Panc1 (cell line): Measurements from ENCODE around the gene SLCO3A1. TPM values are rescaled to one million over a fixed set of nuclear protein-coding genes. Genes with fewer than 3 reads are reported as not detected.

Source experiments
- ATAC-seq: fragments of 200-7000 bp; cut with Tn5 transposase; 2 replicates; pipeline ENCODE4 v1.9.1; 2020; ENCODE audit warnings: mild to moderate bottlenecking, moderate library complexity
- BruUV-seq: library from RNA; stranded (reverse); fragments of 400-500 nt; replicated peaks from 2 replicates; lab custom pipeline; 2021; lab: Mats Ljungman, UMichigan
- CTCF ChIA-PET: fragments of 300-600 bp; sonication (Branson Sonifier 250); formaldehyde crosslinking; loops from one replicate; lab custom pipeline; 2022; ENCODE audit warnings: antibody characterized with exemption; lab: Charles Lee
- POLR2A ChIA-PET: fragments of 300-600 bp; sonication (Branson Sonifier 250); formaldehyde crosslinking; loops from one replicate; lab custom pipeline; 2022; ENCODE audit warnings: antibody characterized with exemption; lab: Charles Lee
- DNase-seq: peaks from one replicate; pipeline ENCODE4 v3.0.0-alpha.2; 2010; ENCODE audit warnings: low read depth, low spot score
- H3K27ac ChIP-seq: 2 replicates; pipeline ENCODE4 v1.5.1; 2011; ENCODE audit warnings: mild to moderate bottlenecking, low read length, inconsistent platforms
- H3K27me3 ChIP-seq: fragments of 200-500 bp; sonication (Bioruptor generic); 2 replicates; pipeline ENCODE4 v1.6.0; 2014; ENCODE audit warnings: low read length, inconsistent platforms; ENCODE audit not compliant: control insufficient read depth, insufficient read depth
- H3K36me3 ChIP-seq: fragments of 200-500 bp; sonication (Bioruptor generic); 2 replicates; pipeline ENCODE4 v1.5.1; 2014; ENCODE audit warnings: inconsistent platforms, mild to moderate bottlenecking, low read length, moderate library complexity; ENCODE audit not compliant: control insufficient read depth, insufficient read depth
- H3K4me1 ChIP-seq: 2 replicates; pipeline ENCODE4 v1.5.1; 2011; ENCODE audit warnings: inconsistent platforms, mild to moderate bottlenecking, low read length, moderate library complexity; ENCODE audit not compliant: control insufficient read depth, insufficient read depth
- H3K4me3 ChIP-seq, 2 experiments: 2 replicates each; pipeline ENCODE4 v1.5.1; 2011 to 2012; ENCODE audit warnings: low read depth in 2 of 2, low read length in 2 of 2, mild to moderate bottlenecking in 2 of 2, inconsistent platforms in 1 of 2, moderate library complexity in 1 of 2
- H3K9me3 ChIP-seq: fragments of 200-500 bp; sonication (Bioruptor generic); 2 replicates; pipeline ENCODE4 v1.5.1; 2014; ENCODE audit warnings: low read depth, mild to moderate bottlenecking, inconsistent platforms, low read length, moderate library complexity; ENCODE audit not compliant: control insufficient read depth, insufficient read depth
- POLR2AphosphoS5 ChIP-seq: IDR thresholded peaks from 2 replicates; pipeline ENCODE4 v1.6.1; 2012; ENCODE audit warnings: mild to moderate bottlenecking, low read depth, low read length, moderate library complexity
- SIN3A ChIP-seq: IDR thresholded peaks from 2 replicates; pipeline ENCODE4 v1.6.1; 2012; ENCODE audit warnings: low read depth, mild to moderate bottlenecking, low read length, moderate library complexity, borderline replicate concordance; ENCODE audit not compliant: insufficient read depth
- TCF7L2 ChIP-seq: IDR thresholded peaks from 2 replicates; pipeline ENCODE4 v1.6.1; 2011; ENCODE audit warnings: mild to moderate bottlenecking, low read depth, low read length, inconsistent platforms
- in situ Hi-C: cut with HindIII; loops from 2 replicates; pipeline ENCODE4 v1.10.0; 2016; ENCODE audit warnings: low sequenced_read_pairs, low pct_unique_long_range_greater_than_20kb
- intact Hi-C: fragments of 100-400 bp; cut with micrococcal nuclease; formaldehyde crosslinking; loops from one replicate; pipeline ENCODE4 v1.10.0; 2022; ENCODE audit not compliant: unreplicated experiment
- total RNA-seq: library from RNA; stranded (reverse); gene quantifications from one replicate; pipeline ENCODE4 v1.2.1, GENCODE V29; 2021; ENCODE audit not compliant: unreplicated experiment
- TF ChIP-seq, protein P1 (sequence below): fragments of 450-650 bp; IDR thresholded peaks from 2 replicates; pipeline ENCODE4 v1.5.1; 2017; ENCODE audit warnings: mild to moderate bottlenecking
- TF ChIP-seq, protein P2 (sequence below), 2 experiments: IDR thresholded peaks; 2 replicates each; pipeline ENCODE4 v1.6.1; 2011 to 2012; ENCODE audit warnings: low read depth in 2 of 2, control low read depth in 1 of 2, low read length in 1 of 2, mild to moderate bottlenecking in 1 of 2, moderate library complexity in 1 of 2; ENCODE audit not compliant: insufficient read depth in 1 of 2

The SLCO3A1 gene
- total RNA-seq, 1 experiment from 2014 or later: 20.6 TPM

DNA sequence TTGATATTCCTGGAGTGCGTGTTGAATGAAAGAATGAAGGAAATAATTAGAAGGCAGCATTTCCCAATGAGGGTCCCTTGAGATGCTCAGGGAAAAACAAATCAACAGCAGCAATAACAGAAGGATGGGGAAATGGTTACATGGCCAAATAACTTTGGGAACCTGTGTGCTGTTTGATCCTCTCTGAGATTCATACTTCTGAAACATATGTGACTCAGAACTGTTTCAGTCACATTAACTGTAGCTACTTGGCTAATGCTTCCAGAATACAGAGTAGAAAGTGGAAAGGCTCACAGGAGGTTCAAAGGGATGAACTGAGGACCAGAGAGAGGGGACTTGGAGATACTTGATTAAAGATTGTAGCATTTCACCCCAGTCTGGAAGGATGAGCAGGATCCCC, 258.2 kb downstream of the SLCO3A1 start:
- Histone ChIP-seq H3K4me1 (no peaks in the 10 kb centered on the region), H3K4me3 (no peak overlapping the region), H3K27me3 (no peaks in the 10 kb centered on the region), H3K36me3 (no peaks in the 10 kb centered on the region), H3K27ac (no peak overlapping the region), H3K9me3 (no peaks in the 10 kb centered on the region)
- intact Hi-C loops (no loop called here), in situ Hi-C loops (no loop called here)
- no peak for DNase-seq
- no TSS peak for BruUV-seq
- no peak for ATAC-seq
- POLR2A ChIA-PET: no interaction called here
- CTCF ChIA-PET: no interaction called here
- TF ChIP-seq POLR2AphosphoS5: no peak
- TF ChIP-seq, protein P1, sequence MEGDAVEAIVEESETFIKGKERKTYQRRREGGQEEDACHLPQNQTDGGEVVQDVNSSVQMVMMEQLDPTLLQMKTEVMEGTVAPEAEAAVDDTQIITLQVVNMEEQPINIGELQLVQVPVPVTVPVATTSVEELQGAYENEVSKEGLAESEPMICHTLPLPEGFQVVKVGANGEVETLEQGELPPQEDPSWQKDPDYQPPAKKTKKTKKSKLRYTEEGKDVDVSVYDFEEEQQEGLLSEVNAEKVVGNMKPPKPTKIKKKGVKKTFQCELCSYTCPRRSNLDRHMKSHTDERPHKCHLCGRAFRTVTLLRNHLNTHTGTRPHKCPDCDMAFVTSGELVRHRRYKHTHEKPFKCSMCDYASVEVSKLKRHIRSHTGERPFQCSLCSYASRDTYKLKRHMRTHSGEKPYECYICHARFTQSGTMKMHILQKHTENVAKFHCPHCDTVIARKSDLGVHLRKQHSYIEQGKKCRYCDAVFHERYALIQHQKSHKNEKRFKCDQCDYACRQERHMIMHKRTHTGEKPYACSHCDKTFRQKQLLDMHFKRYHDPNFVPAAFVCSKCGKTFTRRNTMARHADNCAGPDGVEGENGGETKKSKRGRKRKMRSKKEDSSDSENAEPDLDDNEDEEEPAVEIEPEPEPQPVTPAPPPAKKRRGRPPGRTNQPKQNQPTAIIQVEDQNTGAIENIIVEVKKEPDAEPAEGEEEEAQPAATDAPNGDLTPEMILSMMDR: no peak
- TF ChIP-seq, protein P2, sequence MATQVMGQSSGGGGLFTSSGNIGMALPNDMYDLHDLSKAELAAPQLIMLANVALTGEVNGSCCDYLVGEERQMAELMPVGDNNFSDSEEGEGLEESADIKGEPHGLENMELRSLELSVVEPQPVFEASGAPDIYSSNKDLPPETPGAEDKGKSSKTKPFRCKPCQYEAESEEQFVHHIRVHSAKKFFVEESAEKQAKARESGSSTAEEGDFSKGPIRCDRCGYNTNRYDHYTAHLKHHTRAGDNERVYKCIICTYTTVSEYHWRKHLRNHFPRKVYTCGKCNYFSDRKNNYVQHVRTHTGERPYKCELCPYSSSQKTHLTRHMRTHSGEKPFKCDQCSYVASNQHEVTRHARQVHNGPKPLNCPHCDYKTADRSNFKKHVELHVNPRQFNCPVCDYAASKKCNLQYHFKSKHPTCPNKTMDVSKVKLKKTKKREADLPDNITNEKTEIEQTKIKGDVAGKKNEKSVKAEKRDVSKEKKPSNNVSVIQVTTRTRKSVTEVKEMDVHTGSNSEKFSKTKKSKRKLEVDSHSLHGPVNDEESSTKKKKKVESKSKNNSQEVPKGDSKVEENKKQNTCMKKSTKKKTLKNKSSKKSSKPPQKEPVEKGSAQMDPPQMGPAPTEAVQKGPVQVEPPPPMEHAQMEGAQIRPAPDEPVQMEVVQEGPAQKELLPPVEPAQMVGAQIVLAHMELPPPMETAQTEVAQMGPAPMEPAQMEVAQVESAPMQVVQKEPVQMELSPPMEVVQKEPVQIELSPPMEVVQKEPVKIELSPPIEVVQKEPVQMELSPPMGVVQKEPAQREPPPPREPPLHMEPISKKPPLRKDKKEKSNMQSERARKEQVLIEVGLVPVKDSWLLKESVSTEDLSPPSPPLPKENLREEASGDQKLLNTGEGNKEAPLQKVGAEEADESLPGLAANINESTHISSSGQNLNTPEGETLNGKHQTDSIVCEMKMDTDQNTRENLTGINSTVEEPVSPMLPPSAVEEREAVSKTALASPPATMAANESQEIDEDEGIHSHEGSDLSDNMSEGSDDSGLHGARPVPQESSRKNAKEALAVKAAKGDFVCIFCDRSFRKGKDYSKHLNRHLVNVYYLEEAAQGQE (IDR thresholded peaks at IDR 0.05; ENCODE audit: insufficient read depth in 1 of 2, low read depth in 2 of 2, low read length in 1 of 2): no peak
- TF ChIP-seq SIN3A: no peak
- TF ChIP-seq TCF7L2: no peak

DNA sequence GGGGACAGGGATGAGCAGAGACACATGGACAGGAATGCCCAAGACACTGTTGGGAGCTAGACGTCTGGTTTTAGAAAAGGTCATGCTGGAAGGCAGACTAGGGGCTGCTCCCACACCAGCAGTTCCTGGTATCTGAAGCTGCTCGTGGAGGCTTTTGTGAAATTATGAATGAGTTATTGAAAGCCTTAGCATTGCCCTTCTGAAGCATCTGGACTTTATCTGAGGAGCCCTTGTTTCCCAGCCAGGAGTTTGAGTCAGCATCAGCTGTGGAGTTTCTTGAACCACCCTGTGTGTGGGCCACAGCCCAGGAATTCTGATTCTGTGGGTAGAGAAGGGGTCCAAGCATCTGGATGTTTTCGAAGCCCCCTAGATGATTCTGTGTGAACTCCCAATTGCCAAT, 258.7 kb downstream of the SLCO3A1 start:
- in situ Hi-C loops: no loop called here
- no peaks in the 10 kb centered on the region for H3K27me3 ChIP-seq
- H3K4me1 ChIP-seq: no peaks in the 10 kb centered on the region
- no peak for DNase-seq
- POLR2A ChIA-PET: no interaction called here
- H3K4me3 ChIP-seq: no peak overlapping the region
- no peak for TF ChIP-seq POLR2AphosphoS5
- TF ChIP-seq, protein P1: no peak
- no peak for TF ChIP-seq SIN3A
- BruUV-seq: no TSS peak
- intact Hi-C loops: no loop called here
- no peak overlapping the region for H3K27ac ChIP-seq
- no peak for ATAC-seq
- no peaks in the 10 kb centered on the region for H3K36me3 ChIP-seq
- no peaks in the 10 kb centered on the region for H3K9me3 ChIP-seq
- CTCF ChIA-PET: no interaction called here

DNA sequence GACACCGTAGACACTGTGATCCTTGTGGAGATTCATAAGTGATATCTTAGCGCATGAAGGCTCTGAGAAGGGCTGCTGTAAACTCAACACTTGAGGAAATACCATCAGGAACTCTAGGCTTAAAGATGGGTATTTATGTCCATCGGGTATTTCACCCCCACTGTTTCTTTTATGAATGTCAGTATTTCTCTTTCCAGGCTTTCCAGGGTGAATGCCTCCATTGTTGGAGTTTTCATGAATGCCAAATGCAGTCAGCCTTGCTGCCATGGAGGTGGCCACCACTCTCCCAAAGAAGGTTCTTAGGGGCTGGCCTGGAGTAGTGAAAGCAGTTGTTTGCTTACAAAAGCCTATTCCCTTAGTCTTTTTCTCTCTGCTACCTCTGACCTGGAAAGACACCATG, 259.2 kb downstream of the SLCO3A1 start:
- POLR2A ChIA-PET: no interaction called here
- BruUV-seq: no TSS peak
- no peak for DNase-seq
- Histone ChIP-seq H3K4me3 (no peak overlapping the region), H3K27ac (no peak overlapping the region), H3K4me1 (no peaks in the 10 kb centered on the region), H3K36me3 (no peaks in the 10 kb centered on the region), H3K27me3 (no peaks in the 10 kb centered on the region), H3K9me3 (no peaks in the 10 kb centered on the region)
- intact Hi-C loops (no loop called here), in situ Hi-C loops (no loop called here)
- CTCF ChIA-PET: no interaction called here
- no peak for TF ChIP-seq SIN3A
- no peak for TF ChIP-seq TCF7L2
- TF ChIP-seq, protein P2 (IDR thresholded peaks at IDR 0.05; ENCODE audit: insufficient read depth in 1 of 2, low read depth in 2 of 2, low read length in 1 of 2): no peak
- TF ChIP-seq, protein P1: no peak
- TF ChIP-seq POLR2AphosphoS5: no peak
- no peak for ATAC-seq
